ENCODE measurements around the gene LZTS2.

Gene LZTS2

GRCh38 chr10:100982916-100983830 is 16.4 kb upstream of the LZTS2 start:
- no peak for ATAC-seq
- TF ChIP-seq BACH2 (CRISPR knock-in tag; IDR thresholded peaks at IDR 0.05; ENCODE audit: borderline replicate concordance): no peak
- TF ChIP-seq POU6F1 (CRISPR knock-in tag; IDR thresholded peaks at IDR 0.05; ENCODE audit: borderline replicate concordance, low read depth): no peak
- TF ChIP-seq TSHZ2 (CRISPR knock-in tag; IDR thresholded peaks at IDR 0.05): no peak
- no peak for TF ChIP-seq RARB (CRISPR knock-in tag; IDR thresholded peaks at IDR 0.05)
- TF ChIP-seq CSRNP3 (CRISPR knock-in tag; IDR thresholded peaks at IDR 0.05): no peak
- TF ChIP-seq CREB5 (CRISPR knock-in tag; IDR thresholded peaks at IDR 0.05; ENCODE audit: low read depth): no peak
- TF ChIP-seq ZC3H10 (CRISPR knock-in tag; IDR thresholded peaks at IDR 0.05): no peak
- TF ChIP-seq ZNF70 (CRISPR knock-in tag; IDR thresholded peaks at IDR 0.05): no peak
- no peak for TF ChIP-seq ZNF8 (CRISPR knock-in tag; IDR thresholded peaks at IDR 0.05)
- TF ChIP-seq TCF4 (CRISPR knock-in tag; IDR thresholded peaks at IDR 0.05; ENCODE audit: borderline replicate concordance): no peak
- TF ChIP-seq SNAI2 (CRISPR knock-in tag; IDR thresholded peaks at IDR 0.05): no peak
- no peak for TF ChIP-seq ARNTL (CRISPR knock-in tag; IDR thresholded peaks at IDR 0.05; ENCODE audit: borderline replicate concordance, low read depth)
- TF ChIP-seq ESRRG (CRISPR knock-in tag; IDR thresholded peaks at IDR 0.05): no peak
- TF ChIP-seq PPARA (CRISPR knock-in tag; IDR thresholded peaks at IDR 0.05; ENCODE audit: borderline replicate concordance): no peak
- no peak for TF ChIP-seq OSR1 (CRISPR knock-in tag; IDR thresholded peaks at IDR 0.05)
- no peak for TF ChIP-seq CSDC2 (CRISPR knock-in tag; IDR thresholded peaks at IDR 0.05)
- TF ChIP-seq ZFP30 (CRISPR knock-in tag; IDR thresholded peaks at IDR 0.05): no peak
- TF ChIP-seq TOX (CRISPR knock-in tag; IDR thresholded peaks at IDR 0.05; ENCODE audit: borderline replicate concordance): no peak
- TF ChIP-seq ISL1 (CRISPR knock-in tag; IDR thresholded peaks at IDR 0.05): no peak
- no peak for TF ChIP-seq ZFP3 (CRISPR knock-in tag; IDR thresholded peaks at IDR 0.05)

- no peak for TF ChIP-seq CREB5 (CRISPR knock-in tag; IDR thresholded peaks at IDR 0.05; ENCODE audit: low read depth)
- ATAC-seq: no peak
Measured at GRCh38 chr10:100983868-100984671, 15.5 kb upstream of the LZTS2 start.

- no peak for ATAC-seq
- TF ChIP-seq ZNF70 (CRISPR knock-in tag; IDR thresholded peaks at IDR 0.05) (no peak), CSRNP3 (CRISPR knock-in tag; IDR thresholded peaks at IDR 0.05) (no peak), CREB5 (CRISPR knock-in tag; IDR thresholded peaks at IDR 0.05; ENCODE audit: low read depth) (no peak), PATZ1 (CRISPR knock-in tag; IDR thresholded peaks at IDR 0.05; ENCODE audit: borderline replicate concordance) (no peak), ZC3H10 (CRISPR knock-in tag; IDR thresholded peaks at IDR 0.05) (no peak), TCF4 (CRISPR knock-in tag; IDR thresholded peaks at IDR 0.05; ENCODE audit: borderline replicate concordance) (no peak), TOX (CRISPR knock-in tag; IDR thresholded peaks at IDR 0.05; ENCODE audit: borderline replicate concordance) (no peak), OSR1 (CRISPR knock-in tag; IDR thresholded peaks at IDR 0.05) (no peak), ZFP3 (CRISPR knock-in tag; IDR thresholded peaks at IDR 0.05) (no peak)
Measured at GRCh38 chr10:100984672-100985177, 14.9 kb upstream of the LZTS2 start.

All from SK-N-SH treated with all-trans-retinoic acid at 6 μM for 48 hours (cell line).